Astrocyte of the spinal cord (primary cell): ENCODE measurements around the gene SYCP2.

Source experiments
- DNase-seq: peaks from one replicate; pipeline ENCODE4 v3.0.0; 2011; ENCODE audit warnings: low read depth, low spot score
- H3K4me3 ChIP-seq: 2 replicates; pipeline ENCODE4 v1.5.1; 2011; ENCODE audit warnings: low read depth, mild to moderate bottlenecking, low read length, moderate library complexity
- CTCF ChIP-seq: IDR thresholded peaks from 2 replicates; pipeline ENCODE4 v1.5.1; 2012; ENCODE audit warnings: low read depth, mild to moderate bottlenecking, low read length, inconsistent platforms
- in situ Hi-C: cut with HindIII; loops from 2 replicates; pipeline ENCODE4 v1.10.0; 2017; ENCODE audit warnings: low sequenced_read_pairs

Gene SYCP2

DNA sequence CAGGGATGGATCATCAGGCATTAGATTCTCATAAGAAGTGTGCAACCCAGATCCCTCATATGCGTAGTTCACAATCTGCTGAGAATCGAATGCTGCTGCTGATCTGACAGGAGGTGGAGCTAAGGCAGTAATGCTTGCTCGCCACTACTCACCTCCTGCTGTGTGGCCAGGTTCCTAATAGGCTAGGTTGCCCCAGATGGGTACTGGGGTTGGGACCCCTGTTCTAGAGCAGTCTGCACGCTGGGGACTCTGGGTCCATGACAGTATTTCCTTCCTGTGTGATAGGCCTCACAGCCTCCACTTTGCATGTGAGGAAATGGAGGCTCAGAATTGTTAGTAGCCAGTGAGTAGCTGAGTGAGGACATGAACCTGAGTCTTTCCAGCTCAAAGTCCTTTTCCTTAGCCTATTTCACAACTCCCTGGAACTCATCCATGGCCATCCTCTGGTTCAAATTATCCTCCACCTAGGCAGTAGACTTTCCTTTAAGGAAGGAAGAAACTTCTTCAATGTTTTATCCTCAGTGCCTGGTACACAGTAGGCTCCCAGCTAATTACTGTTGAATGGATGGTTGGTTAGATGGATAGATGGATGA is 117.2 kb downstream of the SYCP2 start:
- TF ChIP-seq CTCF, result no peak
- no peak for DNase-seq
- in situ Hi-C loops, result no loop called here
- no peak overlapping the region for H3K4me3 ChIP-seq

GRCh38 chr20:59814840-59815340 is 118.5 kb downstream of the SYCP2 start:
- H3K4me3 ChIP-seq, result no peak overlapping the region
- DNase-seq, result no peak
- in situ Hi-C loops, result no loop called here
- TF ChIP-seq CTCF, result no peak

DNA sequence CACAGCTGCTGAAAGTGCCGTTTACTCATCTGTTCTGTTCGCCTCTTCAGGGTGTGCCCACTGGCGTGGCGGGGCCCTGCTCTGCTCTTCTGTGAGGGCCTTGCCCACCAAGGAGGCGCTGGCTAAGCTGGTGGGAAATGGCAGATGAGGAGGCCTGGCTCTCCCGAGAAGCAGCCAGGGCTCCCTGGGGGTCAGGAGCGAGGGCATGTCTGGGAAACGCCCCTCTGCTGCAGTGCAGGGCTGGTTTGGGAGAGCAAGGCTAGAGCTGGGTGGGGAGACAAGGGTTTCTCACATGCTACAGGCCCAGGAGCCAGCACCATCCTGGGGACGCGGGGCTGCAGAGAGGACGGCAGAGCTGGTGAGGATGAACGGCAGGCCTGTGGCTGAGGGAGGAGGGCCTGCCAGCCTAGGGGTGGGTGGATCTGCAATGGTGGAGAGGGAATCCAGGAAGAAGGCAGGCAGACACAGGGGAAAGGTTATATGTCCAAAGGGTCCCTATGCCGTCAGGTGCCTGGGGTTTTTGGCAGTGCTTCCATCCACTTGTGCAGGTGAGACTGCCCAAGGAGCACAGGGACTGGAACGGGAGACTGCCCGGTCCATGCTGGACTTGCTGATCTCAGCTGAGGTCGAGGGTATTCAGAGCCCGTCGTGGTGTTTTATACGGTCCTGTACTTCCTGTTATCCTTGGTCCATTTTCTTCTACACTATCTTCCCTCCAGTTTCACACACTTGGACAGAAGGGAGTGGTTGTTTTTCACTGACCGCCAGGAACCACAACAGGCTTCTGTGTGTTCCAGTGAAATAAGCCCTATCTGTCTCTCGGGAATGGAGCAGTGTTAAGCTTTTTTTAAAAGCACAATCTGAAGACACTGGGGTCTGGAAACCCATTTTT is 119.2 kb downstream of the SYCP2 start:
- no peak for TF ChIP-seq CTCF
- no peak for DNase-seq
- H3K4me3 ChIP-seq, result no peak overlapping the region
- in situ Hi-C loops, result no loop called here
